Gastroesophageal sphincter (tissue), 4 donors: ENCODE results near the gene DNAJB8. TPM values are rescaled to one million over a fixed set of nuclear protein-coding genes. Genes with fewer than 3 reads are reported as not detected.

Experiments
- ATAC-seq: fragments of 150-250 bp; one replicate; pipeline ENCODE4 v1.9.1; 2016; ENCODE audit warnings: mild to moderate bottlenecking, moderate library complexity
- H3K27ac ChIP-seq, 4 donors: fragments of 200-600 bp; sonication (generic) in 3 of 4; 1 replicate in 3 of 4; 2 replicates in 1 of 4; pipeline ENCODE4 v1.5.1; 2016 to 2019
- H3K27me3 ChIP-seq: fragments of 200-600 bp; sonication (generic); one replicate; pipeline ENCODE4 v1.5.1; 2019
- H3K36me3 ChIP-seq, 2 donors: fragments of 200-600 bp; sonication (generic); one replicate each; pipeline ENCODE4 v1.5.1; 2019; ENCODE audit warnings: control low read depth in 1 of 2
- H3K4me1 ChIP-seq, 3 donors: fragments of 200-600 bp; sonication (generic); 1 replicate in 2 of 3; 2 replicates in 1 of 3; pipeline ENCODE4 v1.5.1; 2016 to 2019; ENCODE audit warnings: control low read depth in 2 of 3
- H3K4me3 ChIP-seq, 2 donors: fragments of 200-600 bp; sonication (generic); one replicate each; pipeline ENCODE4 v1.5.1; 2019; ENCODE audit warnings: mild to moderate bottlenecking in 1 of 2, moderate library complexity in 1 of 2
- H3K9me3 ChIP-seq, 3 donors: fragments of 200-600 bp; sonication (generic); one replicate each; pipeline ENCODE4 v1.5.1; 2017 to 2019; ENCODE audit warnings: control low read depth in 2 of 3
- EP300 ChIP-seq: sonication (generic); formaldehyde crosslinking; IDR thresholded peaks from one replicate; pipeline ENCODE4 v1.6.1; 2017; ENCODE audit warnings: antibody characterized with exemption, mild to moderate bottlenecking
- POLR2A ChIP-seq, 2 donors: fragments of 450-650 bp; IDR thresholded peaks; one replicate each; pipeline ENCODE4 v1.6.1; 2017; ENCODE audit warnings: antibody characterized with exemption in 2 of 2, mild to moderate bottlenecking in 2 of 2, moderate library complexity in 1 of 2
- POLR2AphosphoS5 ChIP-seq: sonication (generic); formaldehyde crosslinking; IDR thresholded peaks from one replicate; pipeline ENCODE4 v1.6.1; 2017; ENCODE audit warnings: antibody characterized with exemption
- WGBS, 2 donors: methylation state at CpG; one replicate each; pipeline ENCODE4 v1.1.5; 2018; ENCODE audit warnings: low coverage in 1 of 2; 5-methylcytosine and 5-hydroxymethylcytosine counted together
- total RNA-seq, 4 donors: library from RNA; depleted of rRNA; stranded (reverse); fragments of >200 nt; gene quantifications; one replicate each; pipeline ENCODE4 v1.1.0, GENCODE V29; 2016
- TF ChIP-seq, protein P1 (sequence below), 4 experiments: fragments of 200-600 bp in 2 of 4; fragments of 450-650 bp in 2 of 4; sonication (generic) in 1 of 4; IDR thresholded peaks; one replicate each; pipeline ENCODE4 v1.5.1; 2017 to 2019; ENCODE audit warnings: antibody characterized with exemption in 4 of 4, mild to moderate bottlenecking in 2 of 4, moderate library complexity in 2 of 4

The DNAJB8 gene
- total RNA-seq, 4 donors from 2014 or later: not detected

DNA sequence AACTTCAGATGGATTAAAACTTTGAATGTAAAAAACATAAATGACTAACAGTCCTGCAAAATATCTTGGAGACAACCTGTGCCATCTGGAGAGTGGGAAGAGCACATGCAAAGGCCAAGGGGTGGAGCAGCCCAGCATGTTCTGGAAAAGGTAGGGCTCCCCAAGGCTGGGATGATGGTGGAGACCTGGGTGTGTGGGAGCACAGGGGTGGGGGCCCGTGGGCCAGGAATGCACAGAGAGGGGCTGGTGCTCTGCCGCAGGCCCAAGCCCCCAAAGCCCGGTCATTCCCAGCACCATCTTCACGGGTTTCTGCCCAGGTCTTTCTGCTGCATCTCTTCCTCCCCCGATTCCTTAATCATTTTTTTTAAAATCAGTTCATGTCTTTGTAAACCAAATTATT is 36.0 kb upstream of the DNAJB8 start:
- H3K36me3 ChIP-seq: no peaks in the 10 kb centered on the region
- no peak for ATAC-seq
- peaks cover 0 to 6% (median 0%) of the 10 kb centered on the region in 3 donors for H3K4me1 ChIP-seq
- H3K4me3 ChIP-seq: no peak overlapping the region
- H3K27ac ChIP-seq: no peak overlapping the region
- no peaks in the 10 kb centered on the region for H3K9me3 ChIP-seq
- peaks cover 93% of the 10 kb centered on the region for H3K27me3 ChIP-seq
- 91% methylated on average over 5 of the region's 5 CpGs; no CpG with 5 or more reads in 1 of the 2 donors for WGBS, 2 donors
- no peak for TF ChIP-seq POLR2AphosphoS5
- TF ChIP-seq EP300: no peak
- no peak for TF ChIP-seq POLR2A (IDR thresholded peaks at IDR 0.05)
- TF ChIP-seq, protein P1, sequence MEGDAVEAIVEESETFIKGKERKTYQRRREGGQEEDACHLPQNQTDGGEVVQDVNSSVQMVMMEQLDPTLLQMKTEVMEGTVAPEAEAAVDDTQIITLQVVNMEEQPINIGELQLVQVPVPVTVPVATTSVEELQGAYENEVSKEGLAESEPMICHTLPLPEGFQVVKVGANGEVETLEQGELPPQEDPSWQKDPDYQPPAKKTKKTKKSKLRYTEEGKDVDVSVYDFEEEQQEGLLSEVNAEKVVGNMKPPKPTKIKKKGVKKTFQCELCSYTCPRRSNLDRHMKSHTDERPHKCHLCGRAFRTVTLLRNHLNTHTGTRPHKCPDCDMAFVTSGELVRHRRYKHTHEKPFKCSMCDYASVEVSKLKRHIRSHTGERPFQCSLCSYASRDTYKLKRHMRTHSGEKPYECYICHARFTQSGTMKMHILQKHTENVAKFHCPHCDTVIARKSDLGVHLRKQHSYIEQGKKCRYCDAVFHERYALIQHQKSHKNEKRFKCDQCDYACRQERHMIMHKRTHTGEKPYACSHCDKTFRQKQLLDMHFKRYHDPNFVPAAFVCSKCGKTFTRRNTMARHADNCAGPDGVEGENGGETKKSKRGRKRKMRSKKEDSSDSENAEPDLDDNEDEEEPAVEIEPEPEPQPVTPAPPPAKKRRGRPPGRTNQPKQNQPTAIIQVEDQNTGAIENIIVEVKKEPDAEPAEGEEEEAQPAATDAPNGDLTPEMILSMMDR (IDR thresholded peaks at IDR 0.05): no peak

DNA sequence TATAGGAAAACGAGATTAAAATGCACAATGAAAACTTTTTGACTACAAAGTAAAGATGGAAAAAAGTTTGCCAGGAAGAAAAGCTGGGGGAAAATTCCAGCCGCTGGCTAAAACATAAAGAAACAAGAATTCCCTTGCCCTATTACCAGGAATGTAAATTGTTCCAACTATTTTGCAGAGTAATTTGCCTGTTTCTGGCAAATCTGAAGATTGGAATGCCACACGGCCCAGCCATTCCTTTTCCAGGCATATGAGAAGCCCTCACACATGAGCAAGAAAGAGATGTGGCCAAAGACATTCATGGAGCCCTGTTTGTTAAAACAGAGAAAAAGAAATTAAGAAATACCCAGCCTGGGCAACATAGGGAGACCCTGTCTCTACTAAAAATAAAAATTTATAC is 34.7 kb upstream of the DNAJB8 start:
- Histone ChIP-seq H3K4me3 (no peak overlapping the region), H3K4me1 (peaks cover 0 to 19% (median 9%) of the 10 kb centered on the region in 3 donors), H3K27me3 (peaks cover 97% of the 10 kb centered on the region), H3K36me3 (no peaks in the 10 kb centered on the region), H3K27ac (no peak overlapping the region), H3K9me3 (no peaks in the 10 kb centered on the region)
- ATAC-seq: no peak
- 42 to 74% methylated on average over 3 of the region's 3 CpGs for WGBS, 2 donors
- no peak for TF ChIP-seq POLR2AphosphoS5
- no peak for TF ChIP-seq EP300
- no peak for TF ChIP-seq POLR2A (IDR thresholded peaks at IDR 0.05)
- TF ChIP-seq, protein P1 (IDR thresholded peaks at IDR 0.05): no peak

DNA sequence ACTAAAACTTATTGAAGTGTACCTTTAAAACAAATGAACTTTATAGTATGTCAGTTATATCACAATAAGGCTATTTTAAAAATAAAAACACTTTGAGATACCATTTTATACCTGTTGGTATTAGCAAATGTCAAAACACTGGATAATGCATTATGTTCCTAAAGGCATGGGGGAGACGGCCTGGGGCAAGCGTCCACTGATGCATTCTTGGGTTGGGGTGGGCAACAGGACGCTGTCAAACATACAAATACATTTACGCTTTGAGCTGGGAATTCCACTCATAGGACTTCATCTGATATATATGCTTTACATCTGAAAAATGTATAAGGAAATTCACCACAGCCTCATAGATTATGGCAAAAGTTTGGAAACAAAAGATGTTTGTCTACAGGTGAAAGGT is 33.9 kb upstream of the DNAJB8 start:
- Histone ChIP-seq H3K9me3 (no peaks in the 10 kb centered on the region), H3K4me1 (peaks cover 0 to 22% (median 9%) of the 10 kb centered on the region in 3 donors), H3K27me3 (peaks cover 98% of the 10 kb centered on the region), H3K27ac (no peak overlapping the region), H3K36me3 (no peaks in the 10 kb centered on the region), H3K4me3 (no peak overlapping the region)
- WGBS, 2 donors: 53 to 92% methylated on average over 2 to 4 of the region's 4 CpGs
- no peak for TF ChIP-seq POLR2AphosphoS5
- TF ChIP-seq POLR2A (IDR thresholded peaks at IDR 0.05): no peak
- no peak for TF ChIP-seq EP300
- TF ChIP-seq, protein P1 (IDR thresholded peaks at IDR 0.05): no peak
- ATAC-seq: no peak

DNA sequence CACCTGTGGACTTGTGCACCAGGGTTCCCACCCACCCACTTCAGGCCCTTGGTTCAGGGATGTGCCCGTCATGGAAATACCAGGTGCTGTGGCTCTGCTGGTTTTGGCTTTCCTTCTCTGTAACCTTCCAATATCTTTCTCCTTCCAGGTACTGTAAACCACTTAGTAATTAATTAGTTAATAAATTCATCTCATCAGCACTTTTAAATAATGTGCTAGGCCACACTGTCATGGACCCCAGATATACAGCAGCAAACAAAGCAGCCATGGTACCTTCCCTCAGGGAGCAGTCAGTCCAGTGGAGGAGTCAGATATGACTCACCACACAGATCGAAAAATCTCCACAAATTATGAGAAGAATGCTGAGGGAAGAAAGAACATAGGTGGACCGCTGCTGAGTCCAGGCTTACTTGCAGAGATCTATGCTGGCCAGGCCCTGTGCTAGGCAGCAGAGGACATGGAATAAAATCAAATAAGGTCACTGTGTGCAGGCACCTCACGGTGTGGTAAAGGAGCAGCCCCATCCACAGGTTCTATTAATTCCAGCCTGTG is 33.1 kb upstream of the DNAJB8 start:
- Histone ChIP-seq H3K4me1 (peaks cover 0 to 22% (median 9%) of the 10 kb centered on the region in 3 donors), H3K27me3 (peaks cover 100% of the 10 kb centered on the region), H3K4me3 (no peak overlapping the region), H3K36me3 (no peaks in the 10 kb centered on the region), H3K9me3 (no peaks in the 10 kb centered on the region), H3K27ac (no peak overlapping the region)
- TF ChIP-seq POLR2AphosphoS5 (no peak), EP300 (no peak), POLR2A (IDR thresholded peaks at IDR 0.05) (no peak)
- TF ChIP-seq, protein P1 (IDR thresholded peaks at IDR 0.05): no peak
- 77 to 85% methylated on average over 3 to 4 of the region's 4 CpGs for WGBS, 2 donors
- no peak for ATAC-seq

DNA sequence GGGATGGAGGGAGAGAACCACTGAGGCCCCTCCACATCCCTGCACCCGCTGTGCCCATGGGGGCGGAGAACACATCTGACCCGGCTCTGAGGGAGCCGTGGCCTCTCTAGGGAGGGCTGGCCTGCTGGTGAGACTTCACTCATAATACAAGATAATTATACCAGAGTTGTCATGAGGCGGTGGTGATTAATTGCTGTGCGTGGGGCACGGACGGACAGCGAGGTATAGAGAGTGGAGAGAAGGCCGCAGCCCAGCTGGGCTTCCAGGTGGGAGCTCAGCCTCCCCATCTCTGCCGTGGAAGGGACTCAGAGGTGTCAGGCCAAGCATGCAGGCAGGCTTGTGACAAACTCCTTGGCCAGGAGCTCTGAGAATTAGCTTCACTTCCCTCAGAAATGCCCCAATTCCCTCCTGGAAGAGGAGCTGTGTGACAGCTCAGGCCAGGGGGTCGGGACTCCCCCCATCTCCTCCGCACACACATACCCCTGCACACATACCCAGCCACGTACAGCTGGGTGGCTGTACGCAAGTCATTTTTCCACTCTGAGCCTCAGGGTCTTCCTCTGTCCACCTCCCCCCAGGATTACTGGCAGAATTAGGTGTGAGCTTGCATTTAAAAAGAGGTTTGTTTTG is 32.3 kb upstream of the DNAJB8 start:
- Histone ChIP-seq H3K36me3 (no peaks in the 10 kb centered on the region), H3K9me3 (no peaks in the 10 kb centered on the region), H3K4me1 (peaks cover 0 to 22% (median 9%) of the 10 kb centered on the region in 3 donors), H3K4me3 (no peak overlapping the region), H3K27me3 (peaks cover 100% of the 10 kb centered on the region), H3K27ac (no peak overlapping the region)
- 73% methylated on average over 3 of the region's 15 CpGs; no CpG with 5 or more reads in 1 of the 2 donors for WGBS, 2 donors
- no peak for ATAC-seq
- TF ChIP-seq, protein P1 (IDR thresholded peaks at IDR 0.05): no peak
- TF ChIP-seq EP300 (no peak), POLR2A (IDR thresholded peaks at IDR 0.05) (no peak), POLR2AphosphoS5 (no peak)
